Medulla oblongata (tissue), 1 donor: ENCODE data around the gene BLNK.

Source experiments
- DNase-seq: peaks from one replicate; pipeline ENCODE4 v3.0.0-alpha.2; 2015; ENCODE audit errors: extremely low spot score

BLNK gene

GRCh38 chr10:96288151-96288621 lies 16.8 kb upstream of the BLNK start:
- DNase-seq: no peak

DNA sequence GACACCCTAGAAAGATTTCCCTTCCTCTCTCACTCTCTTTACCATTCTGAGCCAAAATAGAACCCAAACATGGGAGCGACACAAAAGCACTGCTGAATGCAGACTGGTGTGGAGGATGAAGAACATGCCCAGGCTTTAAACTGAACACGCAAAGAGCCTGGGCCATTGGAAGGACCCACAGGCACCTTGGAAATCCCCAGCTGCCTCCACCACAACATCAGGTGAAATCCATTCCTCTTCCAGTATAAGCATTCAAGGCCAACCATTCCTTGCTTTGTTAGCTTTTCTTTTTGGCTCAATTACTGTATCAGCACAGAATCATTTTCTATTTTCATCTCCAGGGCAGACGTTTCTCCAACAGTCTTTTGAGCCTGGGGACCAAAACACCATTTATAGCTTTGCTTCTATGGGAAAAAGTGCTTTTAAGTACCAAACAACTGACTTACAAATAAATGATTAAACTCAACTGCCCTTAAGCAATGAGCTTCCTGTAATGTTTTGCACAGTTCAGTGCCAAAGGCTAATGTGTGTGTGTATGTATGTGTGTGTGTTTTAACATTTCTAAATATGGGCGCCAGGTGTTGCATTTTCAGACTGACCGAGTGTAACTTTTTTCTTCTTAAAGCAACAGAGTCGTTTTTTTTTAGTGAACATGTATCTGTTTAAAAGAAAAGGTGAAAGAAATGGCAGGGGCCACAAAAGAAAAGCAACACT lies 16.2 kb upstream of the BLNK start:
- DNase-seq: no peak

- DNase-seq: no peak
These were observed 14.0 kb upstream of the BLNK start for GRCh38 chr10:96285331-96285752.

DNA sequence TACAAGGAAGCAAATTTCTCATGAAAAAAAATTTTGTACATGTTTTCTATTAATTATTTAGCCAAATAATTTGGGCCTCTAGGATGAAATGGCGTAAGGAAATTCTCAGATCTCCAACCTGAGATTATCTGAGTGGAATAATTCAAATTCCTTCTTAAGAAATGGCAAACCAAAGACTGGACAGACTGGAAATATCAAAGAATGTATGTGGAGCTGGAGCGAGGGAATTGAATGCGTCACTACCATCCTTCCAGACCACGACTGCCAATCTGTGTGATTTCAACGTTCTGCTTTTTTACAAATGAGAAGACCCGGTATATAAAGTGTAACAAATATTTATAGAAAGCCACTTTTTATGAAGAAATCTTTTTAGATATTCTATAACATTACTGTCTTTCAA lies 12.4 kb upstream of the BLNK start:
- DNase-seq: no peak

DNA sequence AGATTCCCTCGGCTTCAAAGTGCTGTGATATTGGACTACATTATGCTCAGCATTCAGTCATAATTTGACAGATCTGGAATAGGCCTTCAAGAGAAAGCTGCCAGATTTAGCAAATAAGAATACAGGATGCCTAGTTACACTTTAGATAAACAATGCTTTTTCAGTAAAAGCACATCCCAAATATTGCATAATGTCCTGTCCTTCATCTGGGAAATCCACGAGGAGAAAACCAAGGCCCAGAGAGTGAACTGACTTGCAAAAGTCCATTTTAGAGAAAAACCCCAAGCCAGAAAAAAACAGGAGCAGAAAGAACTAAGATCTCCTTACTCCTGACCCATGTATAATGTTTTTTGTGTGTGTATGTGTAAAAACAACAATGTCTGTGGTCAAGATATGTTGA lies 12.0 kb upstream of the BLNK start:
- no peak for DNase-seq

DNA sequence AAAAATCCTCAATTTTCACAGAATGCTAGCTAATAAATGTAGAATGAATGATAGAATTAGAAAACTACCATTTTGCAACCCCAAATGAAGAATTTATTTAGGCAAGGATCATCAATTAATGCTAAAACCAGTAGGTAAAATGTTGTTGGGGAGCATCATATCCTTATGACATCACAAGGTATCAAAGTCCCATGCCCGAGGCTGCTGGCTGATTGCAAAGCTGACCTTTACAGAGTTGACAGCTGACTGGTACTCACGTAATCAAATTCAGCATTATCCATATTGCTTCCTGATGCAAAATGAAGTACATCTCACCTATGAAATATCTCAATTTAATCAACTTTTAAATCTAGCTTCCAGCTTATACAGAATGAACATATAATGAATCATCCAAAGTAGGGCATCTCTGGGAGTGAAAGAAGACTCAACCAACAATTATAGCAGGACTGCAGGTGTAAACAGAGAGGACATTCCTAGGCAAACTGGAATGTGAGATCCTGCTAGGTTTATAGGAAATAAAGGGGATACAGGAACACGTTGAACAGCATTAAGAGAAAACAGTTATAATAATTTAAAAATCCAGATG lies 10.2 kb upstream of the BLNK start:
- no peak for DNase-seq

- no peak for DNase-seq
These were observed 9.5 kb upstream of the BLNK start for GRCh38 chr10:96280859-96281258.

DNA sequence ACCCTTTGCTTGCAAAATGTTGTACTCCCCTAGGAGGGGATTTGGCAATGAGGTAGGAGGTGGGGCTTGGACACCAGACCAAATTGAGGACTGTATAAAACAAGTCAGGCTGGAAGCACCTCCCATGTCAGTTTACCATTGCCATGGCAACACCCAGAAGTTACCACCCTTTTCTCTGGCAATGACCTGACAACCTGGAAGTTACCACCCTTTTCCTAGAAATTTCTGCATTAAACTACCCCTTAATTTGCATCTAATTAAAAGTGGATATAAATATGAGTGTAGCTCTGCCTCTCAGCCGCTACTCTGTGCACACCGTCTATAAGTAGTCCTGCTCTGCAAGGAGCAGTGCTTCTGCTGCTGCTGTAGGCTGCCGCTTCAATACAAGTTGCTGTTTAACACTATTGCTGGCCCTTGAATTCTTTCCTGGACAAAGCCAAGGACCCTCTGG lies 7.8 kb upstream of the BLNK start:
- DNase-seq: no peak

DNA sequence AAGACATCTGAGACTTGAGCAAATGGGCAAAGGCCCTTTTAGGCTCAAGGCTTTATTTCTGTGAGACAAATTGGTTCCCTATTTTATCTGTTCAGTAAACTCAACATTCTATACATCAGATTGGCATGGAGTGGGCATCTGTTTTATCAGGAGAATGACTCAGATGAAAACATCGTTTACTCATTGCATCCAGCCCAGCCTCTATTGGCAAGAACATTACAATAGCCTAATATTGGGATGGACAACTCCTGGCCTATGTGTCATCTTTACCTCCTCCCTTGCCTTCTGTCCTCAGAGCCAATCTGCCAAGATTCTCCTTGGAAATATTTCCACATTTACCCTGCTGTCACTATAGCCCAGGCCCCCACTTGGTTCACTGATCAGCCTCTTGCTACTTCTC lies 5.5 kb upstream of the BLNK start:
- no peak for DNase-seq

DNA sequence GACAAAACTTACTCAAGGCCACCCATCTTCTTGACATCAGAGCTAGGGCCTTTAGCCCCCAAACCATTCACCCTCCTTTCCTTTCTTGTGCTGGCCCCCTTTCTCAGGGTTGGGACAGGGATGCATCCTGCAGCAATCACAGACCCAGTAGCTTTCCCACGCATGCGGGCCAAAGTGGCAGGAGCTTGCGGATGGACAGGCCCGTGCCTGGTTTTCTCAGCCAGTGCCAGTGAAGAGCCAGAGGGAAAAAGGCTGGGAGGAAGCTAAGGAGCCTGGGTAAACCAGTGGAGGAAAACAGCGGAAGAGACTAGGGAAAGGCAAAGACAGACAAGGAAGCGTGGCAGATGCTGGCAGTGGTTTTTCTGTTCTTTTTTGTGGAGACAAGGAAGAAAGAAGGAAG lies 5.1 kb upstream of the BLNK start:
- DNase-seq: no peak

GRCh38 chr10:96275685-96276418 lies 4.5 kb upstream of the BLNK start:
- peak; percentile 62 for DNase-seq

GRCh38 chr10:96272316-96273280 lies 1.2 kb upstream of the BLNK start:
- DNase-seq: peak; percentile 13

DNA sequence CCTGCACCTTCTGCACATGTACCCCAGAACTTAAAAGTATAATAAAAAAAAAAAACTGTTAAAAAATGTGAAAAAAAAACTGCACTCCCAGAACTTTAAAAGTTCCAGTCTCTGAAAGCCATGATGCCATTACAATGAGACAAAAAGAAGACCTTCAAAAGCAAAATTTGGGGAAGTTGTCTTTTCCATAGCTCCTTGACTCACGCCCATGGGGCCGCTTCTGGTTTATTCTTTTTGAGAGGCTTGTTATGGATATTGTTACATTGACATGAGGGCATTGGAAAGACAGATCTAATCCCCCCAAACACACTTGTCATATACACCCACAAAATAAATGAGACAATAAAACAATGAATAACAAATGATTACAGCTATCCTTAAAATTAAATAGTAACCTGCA lies 798 bp downstream of the BLNK start:
- DNase-seq: no peak

- no peak for DNase-seq
These were observed 1.7 kb downstream of the BLNK start for GRCh38 chr10:96269438-96270300.

GRCh38 chr10:96268341-96268909 lies 2.9 kb downstream of the BLNK start:
- no peak for DNase-seq

DNA sequence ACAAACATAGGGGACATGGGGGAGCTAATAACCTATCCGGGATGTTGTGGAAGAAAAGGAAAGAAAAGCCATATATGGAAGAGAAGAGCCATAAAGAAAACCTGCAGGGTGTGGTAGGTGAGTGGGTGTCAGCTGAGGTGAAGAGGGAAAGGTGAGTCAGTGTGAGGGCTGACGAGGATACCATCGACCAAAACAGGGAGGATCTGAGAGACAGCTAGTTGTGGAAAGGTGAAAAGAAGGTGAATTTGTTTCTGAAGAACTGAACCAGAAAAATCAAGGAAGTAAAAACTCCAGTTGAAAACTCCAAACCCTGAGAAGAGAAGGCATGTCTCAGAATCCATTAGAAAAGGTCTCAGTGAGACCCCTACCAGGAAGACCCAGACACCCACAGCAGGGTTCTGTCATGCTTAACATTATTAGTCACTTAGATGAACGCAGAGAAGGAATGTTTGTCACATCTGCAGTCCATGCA lies 4.1 kb downstream of the BLNK start:
- no peak for DNase-seq

DNA sequence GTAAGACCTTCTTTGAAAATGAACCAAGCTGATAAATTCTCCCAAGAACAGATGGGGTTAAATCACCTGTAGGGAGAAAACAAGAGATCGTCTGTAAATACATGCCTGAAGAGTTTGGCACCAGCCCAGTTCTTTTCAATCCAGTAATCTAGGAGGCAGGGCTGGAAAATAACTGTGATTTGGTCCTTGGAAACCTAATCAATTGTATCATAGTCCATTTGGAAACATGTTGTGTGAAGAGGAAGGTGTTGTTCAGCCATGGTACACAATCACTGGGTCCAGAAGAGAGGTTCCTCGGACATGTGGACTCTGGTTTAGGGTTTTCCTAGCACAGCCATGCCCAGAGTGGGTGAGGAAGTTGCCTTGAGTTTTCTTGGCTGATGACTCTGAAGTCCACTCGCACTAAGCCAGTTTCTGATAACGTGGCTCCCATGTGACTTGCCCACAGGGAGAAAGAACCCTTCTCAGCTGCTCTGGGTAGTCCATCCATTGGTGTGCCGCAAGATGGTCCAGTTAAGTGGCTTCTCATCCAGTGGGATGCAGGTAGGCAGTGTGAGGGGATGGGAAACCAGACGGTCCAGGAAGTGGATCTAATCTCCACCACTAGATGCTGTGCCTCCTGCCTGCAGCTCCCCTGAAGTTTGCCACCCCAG lies 5.1 kb downstream of the BLNK start:
- DNase-seq: no peak

DNA sequence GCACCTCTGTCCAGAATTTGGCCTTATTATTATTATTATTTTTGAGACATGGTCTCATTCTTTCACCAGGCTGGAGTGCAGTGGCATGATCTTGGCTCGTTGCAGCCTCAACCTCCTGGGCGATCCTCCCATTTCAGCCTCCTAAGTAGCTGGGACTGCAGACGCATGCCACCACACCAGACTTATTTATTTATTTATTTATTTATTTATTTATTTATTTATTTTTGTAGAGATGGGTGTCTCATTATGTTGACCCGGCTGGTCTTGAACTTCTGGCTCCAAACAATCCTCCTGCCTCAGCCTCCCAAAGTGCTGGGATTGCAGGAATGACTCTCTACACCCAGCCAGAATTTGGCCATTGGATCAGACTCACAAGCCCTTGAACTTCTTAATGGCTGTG lies 6.4 kb downstream of the BLNK start:
- DNase-seq: no peak

GRCh38 chr10:96263669-96264068 lies 7.7 kb downstream of the BLNK start:
- peak; percentile 21 for DNase-seq

- no peak for DNase-seq
These were observed 8.2 kb downstream of the BLNK start for GRCh38 chr10:96263176-96263575.
